ENCODE measurements around the gene FKBP4. TPM values are rescaled to one million over a fixed set of nuclear protein-coding genes. Genes with fewer than 3 reads are reported as not detected.

FKBP4 gene
- total and polyA plus RNA-seq, 12 donors, result 18.9 to 110 (median 44.3) TPM

DNA sequence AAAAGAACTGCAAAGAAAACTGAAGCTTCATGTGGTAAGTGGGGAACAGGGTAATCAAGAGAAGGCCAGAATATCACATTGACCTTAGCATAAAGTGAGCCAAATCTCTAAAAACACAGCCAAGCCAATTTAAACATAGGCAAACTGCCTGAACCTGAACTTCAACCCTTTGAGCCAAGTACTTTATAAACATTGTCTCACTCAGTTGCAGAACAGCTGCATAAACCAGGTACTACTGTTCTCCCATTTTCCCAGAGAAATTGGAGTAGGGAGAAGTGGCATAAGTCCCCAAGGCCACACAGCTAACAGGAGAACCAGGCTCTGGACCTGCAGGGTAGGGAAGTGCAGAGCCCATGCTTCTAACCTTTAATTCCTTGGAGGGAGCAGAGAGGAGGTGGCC lies 30.4 kb upstream of the FKBP4 start:
- H3K27ac ChIP-seq, result no peak overlapping the region
- H3K9me3 ChIP-seq (replicated peaks in 1 of 3), result no peaks in the 10 kb centered on the region
- TF ChIP-seq POLR2A (IDR thresholded peaks at IDR 0.05) (no peak), CTCF (IDR thresholded peaks at IDR 0.05) (no peak)
- no peak for DNase-seq
- no peaks in the 10 kb centered on the region for H3K4me1 ChIP-seq (replicated peaks in 1 of 2)
- no peak overlapping the region for H3K4me3 ChIP-seq
- intact Hi-C loops (cut with DNase I), result no loop called here
- no peaks in the 10 kb centered on the region for H3K27me3 ChIP-seq
- no peaks in the 10 kb centered on the region for H3K36me3 ChIP-seq (replicated peaks in 1 of 2)

DNA sequence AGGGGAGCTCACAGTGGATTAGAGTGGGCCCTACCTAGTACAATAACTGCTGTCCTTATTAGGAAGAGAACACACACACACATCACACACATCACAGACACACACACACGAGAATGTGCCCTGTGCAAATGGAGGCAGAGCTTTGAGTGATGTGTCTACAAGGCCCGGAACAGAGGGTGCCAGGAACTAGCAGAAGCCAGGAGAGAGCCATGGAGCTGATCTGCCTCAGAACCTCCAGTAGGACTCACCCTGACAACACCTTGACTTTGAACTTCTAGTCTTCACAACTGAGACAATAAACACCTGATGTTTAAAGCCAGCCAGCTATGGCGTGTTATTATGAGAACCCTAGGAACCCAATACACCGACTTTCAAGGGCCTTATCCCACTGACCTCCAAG lies 29.7 kb upstream of the FKBP4 start:
- Histone ChIP-seq H3K4me1 (replicated peaks in 1 of 2) (no peaks in the 10 kb centered on the region), H3K27me3 (no peaks in the 10 kb centered on the region), H3K9me3 (replicated peaks in 1 of 3) (no peaks in the 10 kb centered on the region), H3K4me3 (no peak overlapping the region), H3K36me3 (replicated peaks in 1 of 2) (no peaks in the 10 kb centered on the region), H3K27ac (no peak overlapping the region)
- whole genome bisulfite sequencing, 4 donors, result 91 to 93% (median 92%) methylated on average over 4 of the region's 4 CpGs
- DNase-seq, result no peak
- TF ChIP-seq CTCF (IDR thresholded peaks at IDR 0.05) (no peak), POLR2A (IDR thresholded peaks at IDR 0.05) (no peak)
- intact Hi-C loops (cut with DNase I), result no loop called here

DNA sequence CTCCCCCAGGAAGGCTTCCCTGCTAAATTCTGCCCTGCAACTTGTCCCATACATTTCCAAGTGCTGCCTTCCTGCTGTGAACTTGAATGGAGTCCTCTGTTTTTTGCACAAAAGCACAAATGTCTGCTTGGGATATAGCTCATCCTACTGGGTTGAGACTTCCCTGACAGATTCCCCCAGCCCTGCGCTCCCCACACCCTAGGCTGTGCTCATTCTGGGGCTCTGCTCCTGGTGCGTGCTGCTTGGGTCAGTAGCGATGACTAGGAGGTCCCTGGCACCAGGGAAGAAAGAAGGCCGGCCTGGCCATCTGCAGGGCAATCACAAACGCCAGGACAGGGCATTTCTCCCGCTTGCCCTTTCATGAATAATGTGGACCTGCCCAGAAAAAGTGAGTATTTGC lies 29.2 kb upstream of the FKBP4 start:
- DNase-seq, result no peak
- no peak overlapping the region for H3K4me3 ChIP-seq
- WGBS, 4 donors, result 87 to 88% (median 88%) methylated on average over 6 of the region's 6 CpGs
- intact Hi-C loops (cut with DNase I), result no loop called here
- TF ChIP-seq POLR2A (IDR thresholded peaks at IDR 0.05), result no peak
- TF ChIP-seq CTCF (IDR thresholded peaks at IDR 0.05), result no peak
- H3K27me3 ChIP-seq, result no peaks in the 10 kb centered on the region
- no peaks in the 10 kb centered on the region for H3K4me1 ChIP-seq (replicated peaks in 1 of 2)
- H3K9me3 ChIP-seq (replicated peaks in 1 of 3), result no peaks in the 10 kb centered on the region
- H3K27ac ChIP-seq, result no peak overlapping the region
- no peaks in the 10 kb centered on the region for H3K36me3 ChIP-seq (replicated peaks in 1 of 2)

GRCh38 chr12:2768224-2768961 lies 26.4 kb upstream of the FKBP4 start:
- WGBS, 4 donors, result 73 to 81% (median 75%) methylated on average over 9 to 10 of the region's 10 CpGs
- Histone ChIP-seq H3K4me1 (replicated peaks in 1 of 2) (no peaks in the 10 kb centered on the region), H3K27me3 (no peaks in the 10 kb centered on the region), H3K27ac (no peak overlapping the region), H3K4me3 (no peak overlapping the region), H3K9me3 (replicated peaks in 1 of 3) (no peaks in the 10 kb centered on the region), H3K36me3 (replicated peaks in 1 of 2) (no peaks in the 10 kb centered on the region)
- intact Hi-C loops (cut with DNase I), result no loop called here
- TF ChIP-seq POLR2A (IDR thresholded peaks at IDR 0.05) (no peak), CTCF (IDR thresholded peaks at IDR 0.05) (no peak)
- DNase-seq, result no peak

All from adrenal gland (tissue), 12 donors.